Measurements from ENCODE around the gene RNU6-9.

GRCh38 chr19:904545-904944 is 11.3 kb downstream of the RNU6-9 start:
- TF ChIP-seq POLR2AphosphoS5 (IDR thresholded peaks at IDR 0.05; ENCODE audit: low read depth, low read length), result no peak
- TF ChIP-seq, protein P1, sequence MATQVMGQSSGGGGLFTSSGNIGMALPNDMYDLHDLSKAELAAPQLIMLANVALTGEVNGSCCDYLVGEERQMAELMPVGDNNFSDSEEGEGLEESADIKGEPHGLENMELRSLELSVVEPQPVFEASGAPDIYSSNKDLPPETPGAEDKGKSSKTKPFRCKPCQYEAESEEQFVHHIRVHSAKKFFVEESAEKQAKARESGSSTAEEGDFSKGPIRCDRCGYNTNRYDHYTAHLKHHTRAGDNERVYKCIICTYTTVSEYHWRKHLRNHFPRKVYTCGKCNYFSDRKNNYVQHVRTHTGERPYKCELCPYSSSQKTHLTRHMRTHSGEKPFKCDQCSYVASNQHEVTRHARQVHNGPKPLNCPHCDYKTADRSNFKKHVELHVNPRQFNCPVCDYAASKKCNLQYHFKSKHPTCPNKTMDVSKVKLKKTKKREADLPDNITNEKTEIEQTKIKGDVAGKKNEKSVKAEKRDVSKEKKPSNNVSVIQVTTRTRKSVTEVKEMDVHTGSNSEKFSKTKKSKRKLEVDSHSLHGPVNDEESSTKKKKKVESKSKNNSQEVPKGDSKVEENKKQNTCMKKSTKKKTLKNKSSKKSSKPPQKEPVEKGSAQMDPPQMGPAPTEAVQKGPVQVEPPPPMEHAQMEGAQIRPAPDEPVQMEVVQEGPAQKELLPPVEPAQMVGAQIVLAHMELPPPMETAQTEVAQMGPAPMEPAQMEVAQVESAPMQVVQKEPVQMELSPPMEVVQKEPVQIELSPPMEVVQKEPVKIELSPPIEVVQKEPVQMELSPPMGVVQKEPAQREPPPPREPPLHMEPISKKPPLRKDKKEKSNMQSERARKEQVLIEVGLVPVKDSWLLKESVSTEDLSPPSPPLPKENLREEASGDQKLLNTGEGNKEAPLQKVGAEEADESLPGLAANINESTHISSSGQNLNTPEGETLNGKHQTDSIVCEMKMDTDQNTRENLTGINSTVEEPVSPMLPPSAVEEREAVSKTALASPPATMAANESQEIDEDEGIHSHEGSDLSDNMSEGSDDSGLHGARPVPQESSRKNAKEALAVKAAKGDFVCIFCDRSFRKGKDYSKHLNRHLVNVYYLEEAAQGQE (IDR thresholded peaks at IDR 0.05; ENCODE audit: insufficient read depth in 1 of 2, low read depth in 2 of 2, low read length in 2 of 2), result no peak
- no peak for TF ChIP-seq FOXP2 (optimal IDR thresholded peaks at IDR 0.05; ENCODE audit: borderline replicate concordance, extremely low read depth, extremely low read length, insufficient read depth)
